GM13976 (cell line): ENCODE data around the gene RANBP10.

Experiments used
- DNase-seq: peaks from one replicate; pipeline ENCODE4 v3.0.0; 2012; ENCODE audit warnings: low spot score
- CTCF ChIP-seq: IDR thresholded peaks from 2 replicates; pipeline ENCODE4 v1.5.1; 2012; ENCODE audit warnings: borderline replicate concordance, mild to moderate bottlenecking; ENCODE audit not compliant: insufficient read depth; ENCODE audit errors: extremely low read depth, missing control alignments, control extremely low read depth
- in situ Hi-C: fragments of 300-500 bp; cut with MboI; formaldehyde crosslinking; loops from one replicate; pipeline ENCODE4 v1.12.0; 2022; ENCODE audit warnings: low sequenced_read_pairs, mixed read lengths, inconsistent platforms; ENCODE audit not compliant: unreplicated experiment

Gene RANBP10

GRCh38 chr16:67710607-67711006 is 95.8 kb downstream of the RANBP10 start:
- in situ Hi-C loops = no loop called here
- no peak for TF ChIP-seq CTCF

GRCh38 chr16:67709050-67709449 is 97.3 kb downstream of the RANBP10 start:
- DNase-seq = no peak
- in situ Hi-C loops = no loop called here
- no peak for TF ChIP-seq CTCF

More at GRCh38 chr16:67710607-67711006, 95.8 kb downstream of the RANBP10 start:
- no peak for DNase-seq

- no peak for TF ChIP-seq CTCF
- in situ Hi-C loops = no loop called here
- no peak for DNase-seq
These were observed 98.0 kb downstream of the RANBP10 start for GRCh38 chr16:67708368-67708771.

GRCh38 chr16:67707790-67708189 is 98.6 kb downstream of the RANBP10 start:
- in situ Hi-C loops = no loop called here
- no peak for DNase-seq
- no peak for TF ChIP-seq CTCF

- TF ChIP-seq CTCF = no peak
- no peak for DNase-seq
- in situ Hi-C loops = no loop called here
These were observed 99.2 kb downstream of the RANBP10 start for GRCh38 chr16:67707210-67707609.

GRCh38 chr16:67704110-67704509 is 102.2 kb downstream of the RANBP10 start:
- in situ Hi-C loops = no loop called here
- TF ChIP-seq CTCF = no peak

GRCh38 chr16:67703626-67704025 is 102.7 kb downstream of the RANBP10 start:
- DNase-seq = no peak
- TF ChIP-seq CTCF = no peak
- in situ Hi-C loops = no loop called here

More at GRCh38 chr16:67704110-67704509, 102.2 kb downstream of the RANBP10 start:
- no peak for DNase-seq
